ENCODE data around the gene DNAJC24.

DNAJC24 gene

GRCh38 chr11:31375879-31376278, 6.2 kb downstream of the DNAJC24 start:
- no peak for DNase-seq (ENCODE audit: low spot score)
- no peak for TF ChIP-seq CTCF (IDR thresholded peaks at IDR 0.05)

GRCh38 chr11:31383116-31383515, 13.5 kb downstream of the DNAJC24 start:
- TF ChIP-seq CTCF (IDR thresholded peaks at IDR 0.05) = no peak
- H3K4me3 ChIP-seq = no peak overlapping the region
- no peak for DNase-seq (ENCODE audit: low spot score)
- H3K27ac ChIP-seq = no peak overlapping the region

More at GRCh38 chr11:31375879-31376278, 6.2 kb downstream of the DNAJC24 start:
- no peak overlapping the region for H3K4me3 ChIP-seq
- H3K27ac ChIP-seq = no peak overlapping the region

GRCh38 chr11:31387379-31387778, 17.7 kb downstream of the DNAJC24 start:
- no peak for TF ChIP-seq CTCF (IDR thresholded peaks at IDR 0.05)
- Histone ChIP-seq H3K4me3 (no peak overlapping the region), H3K27ac (no peak overlapping the region)
- DNase-seq (ENCODE audit: low spot score) = no peak

GRCh38 chr11:31397239-31397834, 27.7 kb downstream of the DNAJC24 start:
- no peak for TF ChIP-seq CTCF (IDR thresholded peaks at IDR 0.05)
- H3K4me3 ChIP-seq = no peak overlapping the region
- H3K27ac ChIP-seq = no peak overlapping the region
- DNase-seq (ENCODE audit: low spot score) = no peak

GRCh38 chr11:31404614-31405013, 35.0 kb downstream of the DNAJC24 start:
- TF ChIP-seq CTCF (IDR thresholded peaks at IDR 0.05) = no peak
- no peak overlapping the region for H3K4me3 ChIP-seq
- H3K27ac ChIP-seq = no peak overlapping the region
- DNase-seq (ENCODE audit: low spot score) = no peak

- DNase-seq (ENCODE audit: low spot score) = no peak
- TF ChIP-seq CTCF (IDR thresholded peaks at IDR 0.05) = no peak
- Histone ChIP-seq H3K27ac (no peak overlapping the region), H3K4me3 (no peak overlapping the region)
Measured at GRCh38 chr11:31408201-31408600, 38.5 kb downstream of the DNAJC24 start.

GRCh38 chr11:31412946-31413345, 43.3 kb downstream of the DNAJC24 start:
- Histone ChIP-seq H3K27ac (no peak overlapping the region), H3K4me3 (no peak overlapping the region)
- TF ChIP-seq CTCF (IDR thresholded peaks at IDR 0.05) = no peak
- DNase-seq (ENCODE audit: low spot score) = no peak
